GM12878 (cell line): ENCODE results near the gene PLEKHA7. TPM values are rescaled to one million over a fixed set of nuclear protein-coding genes. Genes with fewer than 3 reads are reported as not detected.

Experiments
- polyA plus RNA-seq, 11 experiments: library from polyadenylated mRNA; depleted of rRNA in 4 of 11; unstranded in 6 of 11; stranded (reverse) in 5 of 11; fragments of >200 nt; fragmentation: Nextera tagmentation in 4 of 11; fragmentation: Illumina TruSeq in 1 of 11; extraction: Ambion mirVana in 4 of 11; extraction: Trizol in 1 of 11; gene quantifications; 1 replicate in 1 of 11; 2 replicates in 10 of 11; pipeline versions ENCODE4 v1.2.1 to v1.2.3, GENCODE V29; 2011 to 2016; ENCODE audit warnings: inconsistent platforms in 2 of 11, missing spikeins in 2 of 11, low read depth in 1 of 11
- total RNA-seq, 4 experiments: library from RNA; depleted of rRNA in 3 of 4; stranded (reverse); fragments of >200 nt in 3 of 4; fragmentation: Illumina TruSeq in 1 of 4; extraction: Trizol in 1 of 4; gene quantifications; 2 replicates each; pipeline versions ENCODE4 v1.2.1 to v1.2.3, GENCODE V29; 2013 to 2021

The PLEKHA7 gene
- total and polyA plus RNA-seq, 10 of the 15 experiments (the other 5 are each of a cell fraction or from before 2014, with no cell fraction given), result 0.45 to 5.3 (median 2.1) TPM

Other genes starting within 250 kb of the PLEKHA7 start
- 1,847 and 2,181 TPM in 2 replicates for gene RPS13, start 63.3 kb upstream of the PLEKHA7 start, total RNA-seq (2014; rRNA removed)
- gene RPS13, start 63.3 kb upstream of the PLEKHA7 start, total RNA-seq (2014; rRNA removed; fragmentation: Illumina TruSeq; extraction: Trizol), result 1,677 and 1,691 TPM in 2 replicates
- gene RPS13, start 63.3 kb upstream of the PLEKHA7 start, total RNA-seq (2021), result 1,514 and 1,539 TPM in 2 replicates
- 1,641 and 1,836 TPM in 2 replicates for gene RPS13, start 63.3 kb upstream of the PLEKHA7 start, polyA plus RNA-seq (2011; rRNA removed)
- 1,719 and 1,844 TPM in 2 replicates for gene RPS13, start 63.3 kb upstream of the PLEKHA7 start, polyA plus RNA-seq (2014; fragmentation: Illumina TruSeq; extraction: Trizol)
- 1,000 to 10,000 TPM; 4,150 to 4,753 TPM for gene RPS13, start 63.3 kb upstream of the PLEKHA7 start, polyA plus RNA-seq (2014; fragmentation: Nextera tagmentation; extraction: Ambion mirVana)
- 2,041 and 2,143 TPM in 2 replicates for gene RPS13, start 63.3 kb upstream of the PLEKHA7 start, polyA plus RNA-seq (2014; rRNA removed)
- 1,000 to 10,000 TPM; 2,207 to 2,259 TPM for gene RPS13, start 63.3 kb upstream of the PLEKHA7 start, polyA plus RNA-seq (2016; fragmentation: Nextera tagmentation; extraction: Ambion mirVana)
- 9.6 and 15.5 TPM in 2 replicates for gene PIK3C2A, start 193.6 kb upstream of the PLEKHA7 start, total RNA-seq (2014; rRNA removed)
- gene PIK3C2A, start 193.6 kb upstream of the PLEKHA7 start, total RNA-seq (2014; rRNA removed; fragmentation: Illumina TruSeq; extraction: Trizol), result 15.2 and 19.0 TPM in 2 replicates
- gene PIK3C2A, start 193.6 kb upstream of the PLEKHA7 start, total RNA-seq (2021), result 13.1 and 14.4 TPM in 2 replicates
- gene PIK3C2A, start 193.6 kb upstream of the PLEKHA7 start, polyA plus RNA-seq (2011; rRNA removed), result 20.6 and 33.6 TPM in 2 replicates
- 10.9 and 16.0 TPM in 2 replicates for gene PIK3C2A, start 193.6 kb upstream of the PLEKHA7 start, polyA plus RNA-seq (2014; fragmentation: Illumina TruSeq; extraction: Trizol)
- 1 to 10 TPM; 1.6 to 2.5 TPM for gene PIK3C2A, start 193.6 kb upstream of the PLEKHA7 start, polyA plus RNA-seq (2014; fragmentation: Nextera tagmentation; extraction: Ambion mirVana)
- 4.8 and 6.9 TPM in 2 replicates for gene PIK3C2A, start 193.6 kb upstream of the PLEKHA7 start, polyA plus RNA-seq (2014; rRNA removed)
- 1 to 10 TPM; 7.3 to 8.6 TPM for gene PIK3C2A, start 193.6 kb upstream of the PLEKHA7 start, polyA plus RNA-seq (2016; fragmentation: Nextera tagmentation; extraction: Ambion mirVana)